NCI-H146 (cell line): ENCODE results near the gene ATP7B.
"Not testable (repeated sequence)": the region's sequence is repeated elsewhere in the genome, so short reads cannot be mapped to it uniquely, and the experiment has no call there.

Source experiments
- DNase-seq: peaks from one replicate; lab custom pipeline; 2025; lab: John Stamatoyannopoulos, UW

The ATP7B gene

DNA sequence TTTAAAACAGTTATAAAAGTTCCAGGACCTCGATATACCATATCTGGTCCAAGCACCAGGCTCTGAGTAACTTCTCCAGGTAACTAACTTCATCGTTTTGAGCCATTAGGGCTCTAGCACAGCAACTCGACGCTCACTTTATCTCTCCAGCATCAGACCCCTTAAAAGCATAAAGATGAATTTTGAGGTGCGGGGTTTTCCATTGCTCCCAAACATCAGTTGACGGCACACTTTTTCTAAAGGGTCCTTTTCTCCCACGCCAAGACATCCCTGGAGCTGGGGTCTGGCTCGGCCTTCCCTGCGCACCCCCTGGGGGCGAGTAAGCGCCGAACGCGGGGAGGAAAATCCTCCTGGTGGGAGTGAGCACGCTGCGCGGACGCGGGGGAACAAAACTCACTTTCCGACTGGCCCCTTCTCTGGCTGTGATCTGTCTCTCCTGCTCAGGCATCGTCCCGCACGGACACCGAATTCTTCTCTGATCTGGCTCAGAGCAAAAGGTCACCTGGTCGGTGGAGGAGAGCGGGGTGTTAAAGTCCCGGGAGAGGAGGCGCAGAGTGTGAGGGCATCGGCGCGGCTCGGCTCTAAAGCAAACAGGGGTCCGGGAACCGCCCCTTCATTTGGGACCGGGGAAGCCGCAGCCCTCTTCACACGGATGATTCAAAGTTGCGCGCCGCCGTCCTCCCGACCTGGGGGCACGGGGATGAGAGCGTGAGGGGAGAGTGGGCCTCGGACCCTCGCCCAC is at the start of gene ATP7B:
Gene ATP7B, minus strand, starts transcription at position 561 of the 742 bp plus-strand sequence. Its CDS starts 113 bp downstream, at position 448.
- peak; percentile 23 for DNase-seq

DNA sequence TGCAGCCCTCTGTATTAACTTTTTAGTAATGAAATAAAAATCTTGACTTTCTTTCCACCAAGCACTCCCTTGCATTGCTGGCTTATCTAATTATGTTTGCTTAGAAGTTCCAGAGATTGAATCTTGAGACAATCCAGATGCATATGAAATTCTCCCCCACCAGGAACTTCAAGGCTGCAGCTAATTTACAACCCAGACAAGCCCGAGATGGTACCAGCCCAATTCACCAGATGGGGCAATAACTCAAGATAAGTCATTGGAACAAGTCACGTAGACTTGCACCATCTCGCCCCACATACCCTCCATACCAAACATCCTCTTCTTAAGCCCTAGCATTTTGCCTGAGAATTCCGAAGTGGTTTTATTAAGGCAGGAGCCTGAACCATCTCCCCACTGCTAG is 42.2 kb upstream of the ATP7B start:
- DNase-seq: no peak

DNA sequence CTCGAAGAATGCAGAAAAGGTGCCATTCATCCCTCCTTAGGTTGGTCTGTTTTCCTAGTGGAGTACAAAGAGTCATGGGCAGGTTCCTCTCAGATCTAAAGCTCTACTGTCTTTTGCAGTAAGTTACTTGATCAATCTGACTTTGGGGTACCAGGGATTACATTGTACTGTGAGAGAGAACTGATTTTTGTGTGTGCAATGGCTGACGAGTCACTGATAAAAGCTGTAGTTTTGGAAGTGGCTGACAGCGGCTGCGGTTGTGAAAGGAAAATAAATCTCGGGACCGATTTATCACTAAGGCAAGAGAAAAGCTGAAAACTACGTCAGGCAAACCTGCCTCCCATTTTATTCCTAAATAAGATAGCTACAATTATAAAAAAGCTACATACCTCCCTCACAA is 40.1 kb upstream of the ATP7B start:
- DNase-seq: no peak

DNA sequence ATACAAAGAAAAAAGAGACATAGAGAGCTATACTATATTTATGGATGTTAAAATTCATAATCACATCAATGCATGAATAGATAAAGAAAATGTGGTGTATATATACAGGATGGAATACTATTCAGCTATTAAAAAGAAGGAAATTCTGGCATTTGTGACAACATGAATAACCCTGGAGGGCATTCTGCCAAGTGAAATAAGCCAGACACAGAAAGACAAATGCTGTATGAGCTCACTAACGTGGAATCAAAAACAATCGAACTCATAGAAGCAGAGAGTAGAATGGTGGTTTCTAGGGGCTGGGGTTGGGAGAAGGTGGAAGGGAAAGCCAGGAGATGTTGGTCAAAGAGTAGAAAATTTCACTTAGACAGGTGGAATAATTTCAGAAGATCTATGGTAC is 37.3 kb upstream of the ATP7B start:
- no peak for DNase-seq

DNA sequence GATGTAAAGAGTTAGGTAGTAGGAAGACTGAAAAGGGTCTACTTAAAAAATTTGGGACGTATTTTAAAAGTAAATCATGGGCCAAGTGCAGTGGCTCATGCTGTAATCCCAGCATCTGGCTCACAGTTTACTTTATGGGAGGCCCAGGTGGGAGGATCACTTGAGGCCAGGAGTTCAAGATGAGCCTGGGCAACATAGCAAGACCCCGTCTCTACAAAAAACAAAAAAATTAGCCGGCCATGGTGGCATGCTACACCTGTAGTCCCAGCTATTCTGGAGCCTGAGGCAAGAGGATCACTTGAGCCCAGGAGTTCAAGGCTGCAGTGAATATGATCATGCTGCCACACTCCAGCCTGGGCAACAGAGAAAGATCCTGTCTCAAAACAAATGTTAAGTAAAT is 36.2 kb upstream of the ATP7B start:
- no peak for DNase-seq

DNA sequence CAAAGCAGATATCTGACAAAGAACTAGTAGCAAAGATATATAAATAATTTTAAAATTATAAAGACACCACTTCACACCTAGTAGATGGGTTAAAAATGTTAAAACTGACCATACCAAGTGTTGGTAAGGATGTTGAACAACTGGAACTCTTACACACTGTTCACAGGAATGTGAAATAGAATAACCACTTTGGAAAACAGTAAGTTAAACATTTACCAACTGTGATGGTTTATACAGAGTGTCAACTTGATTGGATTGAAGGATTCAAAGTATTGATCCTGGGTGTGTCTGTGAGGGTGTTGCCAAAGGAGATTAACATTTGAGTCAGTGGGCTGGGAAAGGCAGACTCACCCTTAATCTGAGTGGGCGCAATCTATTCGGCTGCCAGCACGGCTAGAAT is 32.4 kb upstream of the ATP7B start:
- DNase-seq: no peak

DNA sequence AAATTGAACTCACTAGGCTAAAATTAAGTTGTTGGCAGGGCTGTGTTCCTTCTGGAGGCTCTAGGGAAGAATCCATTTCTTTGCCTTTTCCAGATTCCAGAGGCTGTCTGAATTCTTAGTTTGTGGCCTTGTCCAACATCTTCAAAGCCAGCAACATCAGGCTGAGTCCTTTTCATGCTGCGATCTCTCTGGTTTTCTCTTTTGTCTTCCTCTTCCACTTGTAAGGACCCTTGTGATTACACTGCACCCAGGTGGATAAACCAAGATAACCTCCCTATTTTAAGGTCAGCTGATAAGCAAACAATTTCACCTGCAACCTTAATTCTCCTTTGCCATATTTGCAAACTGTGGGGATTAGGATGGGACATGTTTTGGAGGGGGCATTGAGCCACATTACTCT is 24.8 kb upstream of the ATP7B start:
- peak; percentile 60 for DNase-seq

DNA sequence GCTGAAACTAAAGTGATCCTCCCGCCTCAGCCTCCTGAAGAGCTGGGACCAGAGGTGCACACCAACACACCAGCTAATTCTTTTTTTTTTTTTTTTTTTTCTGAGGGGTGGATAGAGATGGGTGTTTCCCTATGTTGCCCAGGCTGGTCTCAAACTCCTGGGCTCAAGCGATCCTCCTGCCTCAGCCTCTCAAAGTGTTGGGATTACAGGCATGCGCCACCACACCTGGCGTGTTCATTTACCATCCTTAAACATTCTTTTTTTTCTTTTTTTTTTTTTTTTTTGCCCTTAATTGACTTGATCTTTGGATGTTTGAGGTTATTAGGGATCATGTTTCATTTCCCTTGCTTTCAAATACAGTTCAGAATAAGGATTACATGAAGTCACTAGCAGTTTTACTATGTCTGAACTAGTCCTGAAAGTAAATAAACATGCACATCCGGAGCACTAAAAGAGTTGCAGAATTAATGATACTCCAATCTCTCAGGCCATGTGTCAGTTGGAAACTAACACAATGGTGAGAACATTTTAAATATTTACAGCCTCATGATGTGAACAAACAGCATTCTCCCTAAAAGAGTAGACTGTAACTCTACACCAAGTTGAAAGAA is 23.5 kb upstream of the ATP7B start:
- DNase-seq: peak; percentile 49

DNA sequence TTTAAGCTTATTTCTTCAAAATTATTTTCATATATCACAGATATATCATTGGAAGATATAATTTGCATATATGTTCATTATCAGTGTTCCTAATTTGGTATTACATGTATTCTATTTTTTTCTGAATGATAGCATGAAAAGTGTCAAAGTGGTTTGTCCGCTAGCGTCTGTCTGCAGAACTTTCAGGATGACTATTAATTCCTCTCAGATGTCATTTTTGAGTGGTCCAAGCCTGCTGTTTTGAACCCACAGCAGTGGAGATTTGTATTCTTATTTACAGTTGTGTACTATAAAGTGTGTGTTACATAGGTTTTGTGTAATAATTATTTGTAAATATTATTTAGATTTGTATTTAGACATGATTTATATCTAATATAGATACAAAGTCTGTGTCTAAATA is 21.8 kb upstream of the ATP7B start:
- no peak for DNase-seq

DNA sequence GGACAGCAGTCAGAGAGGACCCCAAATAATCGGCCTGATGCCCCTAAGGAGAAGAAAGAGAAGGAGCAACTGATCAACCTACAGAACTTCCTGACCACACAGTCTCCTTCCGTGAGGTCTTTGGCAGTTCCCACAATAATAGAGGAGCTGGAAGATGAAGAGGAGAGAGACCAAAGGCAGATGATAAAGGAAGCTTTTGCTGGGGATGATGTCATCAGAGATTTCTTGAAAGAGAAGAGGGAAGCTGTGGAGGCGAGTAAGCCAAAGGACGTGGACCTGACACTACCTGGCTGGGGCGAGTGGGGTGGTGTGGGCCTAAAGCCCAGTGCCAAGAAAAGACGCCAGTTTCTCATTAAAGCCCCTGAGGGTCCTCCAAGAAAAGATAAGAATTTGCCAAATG is 19.2 kb upstream of the ATP7B start:
- not testable (repeated sequence) for DNase-seq

DNA sequence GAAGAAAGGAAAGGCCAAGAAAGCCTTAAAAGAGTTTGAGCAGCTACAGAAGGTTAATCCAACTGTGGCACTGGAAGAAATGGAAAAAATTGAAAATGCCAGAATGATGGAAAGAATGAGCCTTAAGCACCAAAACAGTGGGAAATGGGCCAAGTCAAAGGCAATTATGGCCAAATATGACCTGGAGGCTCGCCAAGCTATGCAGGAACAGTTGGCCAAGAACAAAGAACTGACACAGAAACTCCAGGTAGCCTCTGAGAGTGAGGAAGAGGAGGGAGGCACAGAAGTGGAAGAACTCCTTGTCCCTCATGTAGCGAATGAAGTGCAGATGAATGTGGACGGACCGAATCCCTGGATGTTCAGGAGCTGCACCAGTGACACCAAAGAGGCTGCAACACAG is 18.3 kb upstream of the ATP7B start:
- DNase-seq: no peak

DNA sequence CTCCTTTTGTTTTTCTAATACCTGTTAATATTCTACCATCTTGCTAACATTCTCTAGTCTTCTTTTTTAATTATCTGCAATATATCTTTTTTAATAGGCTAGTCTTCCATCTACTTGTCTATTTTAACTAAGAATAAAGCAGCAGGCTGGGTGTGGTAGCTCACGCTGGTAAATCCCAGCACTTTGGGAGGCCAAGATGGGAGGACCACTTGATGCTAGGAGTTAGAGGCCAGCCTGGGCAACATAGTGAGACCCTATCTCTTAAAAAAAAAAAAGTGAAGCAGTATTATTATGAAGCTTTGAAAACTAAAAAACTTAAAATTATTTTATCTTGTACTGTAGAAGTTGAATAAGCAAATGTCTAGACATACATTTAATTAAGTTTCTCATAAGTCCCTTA is 16.6 kb upstream of the ATP7B start:
- DNase-seq: no peak

DNA sequence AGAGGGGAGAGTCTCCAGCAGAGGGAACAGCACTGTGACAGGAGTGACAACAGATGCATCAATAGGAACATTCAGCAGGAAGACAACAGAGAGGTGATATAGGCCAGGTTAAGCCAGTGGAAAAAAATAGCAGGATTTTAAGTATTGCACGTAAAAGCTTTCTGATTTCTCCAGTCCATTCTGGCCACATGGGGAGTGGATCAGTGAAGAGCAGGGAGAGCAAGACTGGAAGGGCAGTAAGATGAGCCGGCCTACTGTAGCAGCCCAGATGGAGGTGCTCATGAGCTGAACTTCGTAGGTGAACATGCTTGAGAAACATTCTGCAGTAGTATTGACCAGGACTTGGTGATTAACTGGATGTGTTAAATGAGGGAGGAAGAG is 15.0 kb upstream of the ATP7B start:
- DNase-seq: no peak

DNA sequence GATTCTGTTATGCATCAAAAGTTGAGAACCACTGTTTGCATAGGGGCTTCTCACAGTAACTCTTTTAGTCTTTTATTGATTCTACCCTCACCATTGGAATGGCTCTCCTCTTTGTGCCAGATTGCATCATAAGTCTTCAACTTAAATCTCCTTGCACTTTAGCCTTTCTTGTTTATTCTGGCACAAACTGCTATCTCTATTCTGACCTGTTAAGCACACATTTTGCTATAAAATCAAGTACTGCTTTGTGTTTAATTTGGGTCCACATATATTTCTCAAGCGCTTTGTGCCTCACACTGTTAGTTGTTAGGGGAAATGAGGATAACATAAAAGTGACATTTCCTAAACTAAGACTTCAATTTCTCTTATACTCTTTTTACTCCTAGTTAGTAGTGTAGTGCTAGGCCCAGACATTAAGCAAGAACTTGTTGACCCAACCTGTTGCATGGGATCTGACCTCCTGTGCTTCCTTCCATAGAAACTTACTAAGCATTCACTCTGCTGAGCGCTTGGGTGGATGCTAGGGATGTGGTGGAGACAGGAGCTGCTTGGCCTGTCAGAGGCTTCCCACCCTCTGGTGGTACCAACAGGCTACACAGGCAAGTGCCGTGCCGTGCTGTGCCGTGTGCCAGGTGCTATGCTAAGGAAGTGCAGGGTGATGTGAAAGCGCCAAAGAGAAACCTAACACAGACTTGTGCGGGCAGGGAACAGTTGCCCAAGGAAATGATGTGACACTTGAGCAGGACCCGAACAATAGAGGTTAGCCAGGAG is 14.4 kb upstream of the ATP7B start:
- no peak for DNase-seq

DNA sequence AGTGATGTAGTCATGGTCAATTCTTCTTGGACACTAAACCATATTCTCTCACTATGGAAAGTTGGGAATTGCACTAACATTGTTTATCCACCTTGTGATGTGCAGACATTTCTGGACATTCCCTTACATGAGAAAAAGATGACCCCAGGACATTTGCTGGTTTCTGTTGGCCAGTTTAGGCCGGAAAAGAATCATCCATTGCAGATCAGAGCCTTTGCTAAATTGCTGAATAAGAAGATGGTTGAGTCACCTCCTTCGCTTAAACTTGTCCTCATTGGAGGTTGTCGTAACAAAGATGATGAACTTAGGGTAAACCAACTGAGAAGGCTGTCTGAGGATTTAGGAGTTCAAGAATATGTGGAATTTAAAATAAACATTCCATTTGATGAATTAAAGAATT is 13.2 kb upstream of the ATP7B start, which contains the start of gene UTP14C:
Gene UTP14C, plus strand, starts transcription at position 211 of the 400 bp plus-strand sequence. CDS start 4,114 bp downstream, outside the sequence.
- DNase-seq: no peak

DNA sequence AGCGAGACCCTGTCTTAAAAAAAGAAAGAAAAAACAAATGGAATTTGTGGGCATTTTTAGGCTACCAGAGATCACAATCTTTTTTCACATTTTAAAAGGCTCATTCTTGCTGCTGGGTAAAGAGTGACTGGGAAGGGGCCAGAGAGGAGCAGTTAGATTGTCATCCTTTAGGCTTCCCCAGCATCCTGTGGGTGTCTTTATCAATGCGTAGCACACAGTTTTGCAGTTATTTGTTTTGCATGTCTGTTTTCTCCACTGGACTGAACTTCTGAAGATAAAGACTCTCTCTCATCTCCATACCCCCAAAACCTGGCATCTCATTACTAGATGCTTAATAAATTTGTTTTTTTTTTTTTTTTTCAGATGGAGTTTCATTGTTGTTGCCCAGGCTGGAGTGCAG is 11.1 kb upstream of the ATP7B start:
- DNase-seq: no peak

DNA sequence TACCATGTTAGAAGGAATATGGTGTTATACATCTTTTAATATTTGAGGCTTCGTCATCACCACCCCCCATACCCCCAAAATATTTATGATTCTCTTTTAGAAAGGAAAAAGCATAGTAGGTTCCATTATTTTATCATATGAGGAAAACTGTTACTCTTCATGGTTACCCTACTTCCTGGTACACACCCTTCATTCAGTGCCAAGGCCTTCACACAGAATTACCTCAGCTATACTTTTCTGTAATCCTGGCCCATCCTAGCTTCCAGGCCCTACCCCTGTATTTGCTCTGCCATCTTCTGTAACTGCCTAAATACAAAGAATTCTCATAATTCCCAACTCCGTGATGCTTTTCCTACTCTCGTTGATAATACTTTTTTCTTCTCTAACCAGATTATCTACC is 8.9 kb upstream of the ATP7B start:
- no peak for DNase-seq

DNA sequence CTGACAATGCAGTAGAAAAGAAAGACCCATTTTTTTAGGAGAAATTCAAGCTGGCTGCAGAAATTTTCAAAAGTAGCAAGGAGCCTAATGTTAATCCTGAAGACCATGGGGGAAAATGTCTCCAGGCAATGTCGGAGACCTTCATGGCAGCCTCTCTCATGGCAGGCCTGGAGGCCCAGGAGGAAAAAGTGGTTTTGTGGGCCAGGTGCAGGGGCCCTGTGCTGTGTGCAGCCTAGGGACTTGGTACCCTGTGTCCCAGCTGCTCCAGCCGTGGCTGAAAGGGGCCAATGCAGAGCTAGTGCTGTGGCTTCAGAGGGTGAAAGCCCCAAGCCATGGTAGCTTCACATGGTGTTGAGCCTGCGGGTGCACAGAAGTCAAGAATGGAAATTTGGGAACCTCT is 5.0 kb upstream of the ATP7B start:
- no peak for DNase-seq

DNA sequence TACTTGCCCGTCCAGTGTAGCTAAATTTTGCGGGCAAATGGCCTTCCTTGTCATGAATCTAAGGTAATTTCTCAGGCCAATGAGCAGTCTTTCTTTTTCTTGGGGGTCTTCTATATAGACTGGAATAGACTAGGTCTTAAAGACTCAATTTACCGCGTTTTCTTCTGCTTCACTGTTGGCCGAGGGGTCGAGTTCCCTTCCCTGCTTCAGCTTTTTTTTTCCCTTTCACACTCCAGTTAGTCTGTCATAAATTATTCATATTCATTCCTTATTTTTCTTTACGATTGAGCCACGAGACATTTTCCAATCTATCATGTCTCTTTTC is 1.2 kb upstream of the ATP7B start:
- no peak for DNase-seq

DNA sequence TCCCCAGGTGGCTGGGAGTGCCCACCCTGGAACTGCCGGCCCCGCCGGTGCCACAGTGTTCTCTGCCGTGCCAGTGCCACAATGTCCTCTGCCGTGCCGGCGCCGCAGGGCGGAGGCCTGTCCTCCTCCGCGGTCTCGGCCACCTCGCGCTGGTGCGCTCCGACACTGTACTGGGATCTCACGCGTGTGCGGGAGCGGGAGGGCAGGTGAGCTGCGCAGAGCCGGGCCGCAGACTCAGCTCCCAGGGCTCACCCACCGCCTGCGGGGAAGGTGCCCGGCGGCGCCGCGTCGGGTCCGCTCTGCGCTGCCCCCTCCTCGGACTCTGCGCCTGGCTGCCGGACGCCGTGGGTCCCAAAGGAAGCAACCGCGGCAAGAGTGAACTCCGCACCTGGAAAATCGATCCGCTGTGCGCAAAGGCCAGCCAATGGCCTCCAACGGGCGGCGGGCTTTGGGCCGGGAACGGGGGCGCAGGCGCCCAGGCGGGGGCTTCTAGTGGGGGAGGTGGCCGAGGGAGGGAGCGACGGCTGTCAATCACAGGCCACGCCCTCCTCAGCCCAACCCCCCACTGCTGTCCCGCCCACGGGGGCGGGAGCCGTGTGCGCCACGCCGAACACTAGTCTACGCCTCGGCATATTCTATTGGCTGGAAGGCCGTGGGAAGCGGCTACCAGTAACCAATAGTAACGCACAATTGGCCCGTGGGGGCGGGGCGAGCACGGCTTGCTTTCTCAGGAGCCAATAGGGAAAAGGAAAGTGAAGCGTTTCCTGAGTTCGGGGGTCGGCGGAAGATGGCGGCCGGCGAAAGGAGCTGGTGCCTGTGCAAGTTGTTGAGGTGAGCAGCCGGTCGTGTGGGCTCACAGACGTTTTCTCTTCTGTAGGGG is 622 bp upstream of the ATP7B start, which contains the start of gene ALG11:
Gene ALG11, plus strand, starts transcription at position 767 of the 880 bp plus-strand sequence. Its CDS starts 21 bp downstream, at position 788.
- DNase-seq: peak; percentile 97

DNA sequence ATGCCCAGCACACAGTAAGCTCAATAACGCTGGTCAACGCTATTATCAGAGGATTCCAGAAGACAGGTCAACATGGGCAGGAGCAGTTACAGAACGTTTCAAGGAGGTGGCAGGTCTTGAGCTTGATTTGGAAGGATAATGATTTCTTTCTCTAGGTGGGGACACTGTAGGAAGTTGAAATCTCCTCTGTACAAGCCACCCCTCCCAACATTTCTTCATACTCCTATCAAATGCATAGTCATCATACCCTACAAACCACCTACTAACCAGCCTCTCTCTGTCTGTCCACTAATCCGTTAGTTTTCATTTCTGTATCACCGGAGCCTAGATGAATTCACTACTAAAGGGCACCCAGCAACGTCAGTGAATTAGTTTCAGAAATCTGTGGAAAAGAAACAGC is 1.3 kb downstream of the ATP7B start:
- DNase-seq: no peak
